ENCODE measurements around the gene EML1.

DNA sequence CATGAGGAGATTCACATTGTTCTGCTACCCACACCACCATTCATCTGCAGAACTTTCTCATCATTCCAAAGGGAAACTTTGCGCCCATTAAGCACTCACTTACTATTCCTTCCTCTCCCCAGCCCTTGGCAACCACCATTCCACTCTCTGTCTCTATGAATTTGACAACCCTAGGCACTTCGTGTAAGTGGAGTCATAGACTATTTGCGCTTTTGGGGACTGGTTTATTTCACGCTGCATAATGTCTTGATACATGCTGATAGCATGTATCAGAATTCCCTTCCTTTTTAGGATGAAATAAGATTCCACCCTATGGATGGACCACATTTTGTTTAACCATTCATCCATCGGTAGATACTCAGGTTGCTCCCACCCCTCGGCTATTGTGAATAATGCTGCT lies 4.5 kb upstream of the EML1 start:
- TF ChIP-seq EZH2phosphoT487 (IDR thresholded peaks at IDR 0.05): no peak
- TF ChIP-seq, protein P1, sequence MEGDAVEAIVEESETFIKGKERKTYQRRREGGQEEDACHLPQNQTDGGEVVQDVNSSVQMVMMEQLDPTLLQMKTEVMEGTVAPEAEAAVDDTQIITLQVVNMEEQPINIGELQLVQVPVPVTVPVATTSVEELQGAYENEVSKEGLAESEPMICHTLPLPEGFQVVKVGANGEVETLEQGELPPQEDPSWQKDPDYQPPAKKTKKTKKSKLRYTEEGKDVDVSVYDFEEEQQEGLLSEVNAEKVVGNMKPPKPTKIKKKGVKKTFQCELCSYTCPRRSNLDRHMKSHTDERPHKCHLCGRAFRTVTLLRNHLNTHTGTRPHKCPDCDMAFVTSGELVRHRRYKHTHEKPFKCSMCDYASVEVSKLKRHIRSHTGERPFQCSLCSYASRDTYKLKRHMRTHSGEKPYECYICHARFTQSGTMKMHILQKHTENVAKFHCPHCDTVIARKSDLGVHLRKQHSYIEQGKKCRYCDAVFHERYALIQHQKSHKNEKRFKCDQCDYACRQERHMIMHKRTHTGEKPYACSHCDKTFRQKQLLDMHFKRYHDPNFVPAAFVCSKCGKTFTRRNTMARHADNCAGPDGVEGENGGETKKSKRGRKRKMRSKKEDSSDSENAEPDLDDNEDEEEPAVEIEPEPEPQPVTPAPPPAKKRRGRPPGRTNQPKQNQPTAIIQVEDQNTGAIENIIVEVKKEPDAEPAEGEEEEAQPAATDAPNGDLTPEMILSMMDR (IDR thresholded peaks at IDR 0.05): no peak
- no peak for TF ChIP-seq EZH2 (IDR thresholded peaks at IDR 0.05)

All from neural progenitor cell (in vitro differentiated cells).